Measurements from ENCODE around the gene RNF8.
A peak's percentile ranks its signal among the peaks of the same experiment; 100 is the strongest.
"Not testable (repeated sequence)": the region's sequence is repeated elsewhere in the genome, so short reads cannot be mapped to it uniquely, and the experiment has no call there.

RNF8 gene

DNA sequence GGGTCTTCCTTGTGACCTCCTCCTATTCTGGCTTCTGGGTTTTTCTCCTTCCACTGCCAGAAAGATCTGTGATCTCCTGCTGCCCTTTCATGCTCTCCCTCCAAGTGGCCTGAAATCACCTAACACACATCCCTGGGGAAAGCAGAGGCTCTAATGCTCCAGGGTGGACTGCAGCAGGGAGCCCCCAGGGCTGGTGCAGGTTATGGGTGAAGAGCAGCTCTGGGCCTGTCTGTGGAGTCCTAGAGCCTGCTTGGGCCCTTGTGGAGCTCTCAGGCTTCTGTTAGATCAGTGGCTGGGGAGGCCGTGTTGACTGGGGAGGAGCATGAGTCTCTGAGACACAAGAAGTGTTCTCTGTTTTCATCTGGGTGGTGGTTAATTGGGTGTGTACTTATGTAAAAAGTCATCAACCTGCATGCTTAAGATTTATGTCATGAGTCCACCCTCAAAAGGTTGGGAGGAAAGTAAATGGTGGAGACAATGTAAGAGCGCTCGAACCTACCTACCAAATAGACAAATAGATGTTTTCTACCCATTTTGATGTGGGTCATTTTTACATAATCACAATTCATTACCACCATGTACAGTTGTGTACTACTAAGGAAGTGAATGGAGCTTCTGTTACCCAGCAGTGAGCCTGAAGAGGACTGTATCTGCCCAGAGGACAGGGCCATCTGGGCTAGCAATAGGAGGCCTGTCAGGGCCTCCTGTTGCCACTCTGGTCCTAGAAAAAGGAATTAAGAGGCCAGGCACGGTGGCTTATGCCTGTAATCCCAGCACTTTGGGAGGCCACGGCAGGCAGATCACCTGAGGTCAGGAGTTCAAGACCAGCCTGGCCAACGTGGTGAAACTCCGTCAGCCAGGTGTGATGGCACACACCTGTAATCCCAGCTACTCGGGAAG is 32.0 kb upstream of the RNF8 start:
- no peak for DNase-seq

DNA sequence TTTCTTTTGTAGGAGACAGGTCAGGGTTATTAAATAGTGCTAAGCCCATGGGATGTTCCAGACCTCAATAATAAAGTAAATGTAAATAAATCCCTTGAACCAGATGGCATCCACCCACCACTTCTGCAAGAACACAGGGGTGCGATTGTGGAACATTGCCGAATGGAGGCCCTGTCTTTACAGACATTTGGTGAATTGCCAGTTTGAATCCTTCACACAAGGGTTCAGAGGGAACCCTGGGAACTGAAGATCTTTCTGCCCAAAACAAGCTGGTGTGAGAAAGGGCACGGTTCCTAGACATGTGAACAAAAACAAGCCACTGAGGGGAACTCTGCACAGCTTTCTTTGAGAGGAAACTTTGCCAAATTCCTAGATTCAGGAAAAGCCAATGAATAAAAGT is 30.2 kb upstream of the RNF8 start:
- DNase-seq, result no peak

DNA sequence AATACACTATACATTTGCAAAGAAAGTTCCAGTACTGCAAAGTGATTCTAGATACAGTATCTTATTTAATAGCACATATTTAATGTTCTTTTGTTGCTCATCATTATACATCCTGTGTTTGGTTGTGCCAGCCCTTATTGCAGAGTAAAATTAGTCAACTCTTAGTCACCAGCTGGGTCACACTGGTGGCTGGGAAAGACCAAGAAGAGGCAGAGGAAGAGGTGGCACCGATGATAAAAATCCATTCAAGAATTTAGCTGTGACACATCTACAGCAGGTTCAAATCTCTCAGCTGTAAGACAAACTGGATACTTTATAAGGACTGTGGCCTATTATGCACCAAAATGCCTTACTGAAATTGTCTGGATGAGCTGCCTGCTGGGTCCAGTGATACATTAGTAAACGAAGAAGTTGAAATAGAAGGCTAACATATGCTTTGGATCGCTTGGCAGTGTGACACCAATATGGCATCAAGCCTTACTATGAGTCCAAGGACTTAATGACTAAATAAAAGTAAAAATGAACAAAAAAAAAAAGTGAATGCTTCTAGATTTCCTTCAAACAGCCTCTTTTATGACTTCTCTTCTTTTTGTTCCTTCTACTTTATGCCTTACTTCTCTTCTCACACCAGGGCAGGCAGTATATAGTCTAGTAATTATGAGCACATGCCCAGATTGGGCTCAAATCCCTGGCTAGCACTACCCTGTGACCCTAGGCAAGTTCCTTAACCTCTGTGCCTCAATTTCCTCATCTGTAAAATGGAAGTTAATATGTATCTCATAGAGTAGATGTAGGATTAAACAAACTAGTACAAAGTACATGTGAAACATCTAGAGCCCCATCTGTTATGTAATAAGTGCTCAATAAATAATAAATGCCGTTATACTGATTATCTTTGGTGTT is 29.4 kb upstream of the RNF8 start:
- DNase-seq, result no peak

DNA sequence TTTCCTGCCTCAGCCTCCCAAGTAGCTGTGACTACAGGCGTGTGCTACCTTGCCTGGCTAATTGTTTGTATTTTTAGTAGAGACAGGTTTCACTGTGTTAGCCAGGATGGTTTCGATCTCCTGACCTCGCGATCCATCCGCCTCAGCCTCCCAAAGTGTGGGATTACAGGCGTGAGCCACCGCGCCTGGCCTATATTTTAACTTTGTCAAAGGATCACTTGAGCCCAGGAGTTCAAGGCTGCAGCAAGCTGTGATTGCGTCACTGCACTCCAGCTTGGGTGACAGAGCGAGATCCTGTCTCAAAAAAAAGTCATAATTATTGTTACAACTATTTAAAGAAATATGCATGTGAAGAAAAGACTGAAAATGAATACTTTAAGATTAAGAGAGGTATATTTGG is 23.4 kb upstream of the RNF8 start:
- not testable (repeated sequence) for DNase-seq

DNA sequence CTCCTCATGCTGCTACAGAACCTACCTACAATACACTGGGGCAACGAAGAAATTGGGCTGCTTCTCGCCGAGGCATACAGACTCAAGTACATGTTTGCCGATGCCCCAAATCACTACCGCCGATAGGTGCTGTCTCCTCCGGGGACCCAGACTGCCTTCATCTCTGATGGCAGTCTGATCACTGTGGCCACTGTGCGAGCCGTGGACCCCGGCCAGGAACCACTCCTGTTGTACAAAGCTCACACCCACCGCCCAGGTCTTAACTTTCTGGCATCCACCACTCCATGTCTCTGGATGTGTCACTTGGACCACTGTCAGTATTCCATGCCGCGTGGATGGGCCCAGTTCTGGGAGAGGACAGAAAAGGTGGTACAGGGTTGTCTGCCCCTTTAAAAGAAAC is 22.7 kb upstream of the RNF8 start:
- DNase-seq, result no peak

DNA sequence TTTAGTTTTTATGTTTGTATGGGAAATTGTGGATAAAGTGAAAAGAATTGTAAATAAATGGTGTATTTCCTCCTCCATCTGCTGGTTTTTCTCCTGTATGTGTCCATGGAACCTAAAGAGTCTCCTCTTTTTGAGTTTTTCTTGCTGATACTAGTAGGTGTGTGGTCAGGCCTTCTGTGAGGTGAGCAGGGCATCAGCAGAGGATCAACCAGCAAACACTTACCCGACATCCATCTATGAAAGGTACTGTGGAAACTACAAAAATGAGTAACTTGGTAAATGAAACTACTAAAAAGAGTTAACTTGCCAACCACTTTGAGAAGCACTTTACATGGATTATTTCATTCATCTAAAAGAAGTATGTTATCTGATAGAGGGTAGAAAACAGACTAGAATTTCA is 20.9 kb upstream of the RNF8 start:
- no peak for DNase-seq

DNA sequence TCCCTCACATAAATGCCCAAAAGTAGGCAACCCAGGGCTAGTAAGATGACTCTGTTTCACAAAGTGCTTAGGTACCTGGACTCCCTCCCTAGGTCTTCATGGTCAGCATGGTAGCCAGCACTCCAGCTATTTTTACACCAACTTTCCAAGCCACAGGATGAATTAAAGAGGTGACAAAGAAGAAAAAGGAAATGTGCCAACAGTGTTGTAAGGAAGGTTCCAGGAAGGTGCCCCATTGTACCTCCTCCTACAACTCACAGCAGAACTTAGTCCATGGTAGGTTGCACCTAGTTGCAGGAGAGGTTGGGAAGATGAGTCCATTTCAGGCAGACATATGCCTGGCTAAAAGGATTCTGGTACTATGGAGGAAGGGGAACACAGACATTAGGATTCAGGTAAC is 19.7 kb upstream of the RNF8 start:
- DNase-seq, result no peak

DNA sequence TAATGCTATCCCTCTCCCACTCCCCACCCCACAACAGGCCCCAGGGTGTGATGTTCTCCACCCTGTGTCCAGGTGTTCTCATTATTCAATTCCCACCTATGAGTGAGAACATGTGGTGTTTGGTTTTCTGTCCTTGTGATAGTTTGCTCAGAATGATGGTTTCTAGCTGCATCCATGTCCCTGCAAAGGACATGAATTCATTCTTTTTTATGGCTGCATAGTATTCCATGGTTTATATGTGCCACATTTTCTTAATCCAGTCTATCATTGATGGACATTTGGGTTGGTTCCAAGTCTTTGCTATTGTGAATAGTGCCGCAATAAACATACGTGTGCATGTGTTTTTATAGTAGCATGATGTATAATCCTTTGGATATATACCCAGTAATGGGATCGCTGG is 15.5 kb upstream of the RNF8 start:
- DNase-seq, result not testable (repeated sequence)

DNA sequence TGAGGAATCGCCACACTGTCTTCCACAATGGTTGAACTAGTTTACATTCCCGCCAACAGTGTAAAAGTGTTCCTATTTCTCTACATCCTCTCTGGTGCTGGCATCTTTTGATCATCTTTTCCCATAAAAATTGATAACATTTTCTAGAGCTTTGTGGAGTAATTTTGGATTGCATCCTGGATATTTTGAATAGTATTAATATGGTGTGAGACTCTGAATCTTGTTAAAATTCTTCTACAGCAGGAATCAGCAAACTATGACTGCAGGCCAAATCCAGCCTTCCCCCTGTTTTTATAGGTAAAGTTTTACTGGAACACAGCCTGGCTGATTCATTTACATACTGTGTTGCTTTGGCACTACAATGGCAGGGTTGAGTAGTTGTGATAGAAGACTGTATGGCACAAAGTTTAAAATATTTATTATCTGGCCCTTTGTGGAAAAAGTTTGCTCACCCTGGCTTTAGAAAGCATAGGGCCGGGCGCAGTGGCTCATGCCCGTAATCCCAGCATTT is 15.0 kb upstream of the RNF8 start:
- no peak for DNase-seq

DNA sequence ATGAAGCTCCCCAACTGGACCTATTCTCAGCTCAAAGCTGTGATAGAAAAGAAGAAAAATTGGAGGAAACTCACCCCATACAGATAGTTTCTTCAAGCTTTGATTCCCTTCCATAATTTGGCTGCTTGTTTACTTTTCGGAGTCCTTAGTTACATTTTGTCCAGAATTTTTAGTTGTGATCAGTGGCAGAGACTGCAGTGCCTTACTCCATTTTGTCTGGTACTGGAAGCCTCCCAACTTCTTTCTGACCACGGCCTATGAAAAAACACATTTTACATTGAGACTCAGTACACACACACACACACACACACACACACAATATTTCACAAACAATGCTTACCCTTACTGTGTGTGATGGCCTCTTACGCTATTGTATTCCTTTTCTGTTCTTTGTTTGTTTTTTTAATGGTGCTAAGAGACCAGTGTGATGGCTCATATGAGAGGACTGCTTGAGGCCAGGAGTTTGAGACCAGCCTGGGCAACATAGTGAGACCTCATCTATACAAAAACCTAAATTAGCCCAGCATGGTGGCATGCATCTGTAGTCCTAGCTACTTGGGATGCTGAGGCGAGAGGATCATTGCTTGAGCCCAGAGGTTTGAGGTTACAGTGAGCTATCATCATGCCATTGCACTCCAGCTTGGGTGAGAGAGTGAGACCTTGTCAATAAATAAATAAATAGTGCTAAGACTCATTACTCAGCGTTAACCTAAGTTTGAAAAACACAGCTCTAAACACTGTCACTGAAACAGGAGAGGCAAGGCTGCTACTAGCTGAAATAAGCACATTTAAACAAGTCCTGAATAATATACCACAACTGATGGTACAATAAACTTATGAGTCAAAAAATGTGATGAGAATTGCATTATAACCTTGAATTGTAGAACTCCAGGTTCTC is 13.8 kb upstream of the RNF8 start:
- DNase-seq, result no peak

DNA sequence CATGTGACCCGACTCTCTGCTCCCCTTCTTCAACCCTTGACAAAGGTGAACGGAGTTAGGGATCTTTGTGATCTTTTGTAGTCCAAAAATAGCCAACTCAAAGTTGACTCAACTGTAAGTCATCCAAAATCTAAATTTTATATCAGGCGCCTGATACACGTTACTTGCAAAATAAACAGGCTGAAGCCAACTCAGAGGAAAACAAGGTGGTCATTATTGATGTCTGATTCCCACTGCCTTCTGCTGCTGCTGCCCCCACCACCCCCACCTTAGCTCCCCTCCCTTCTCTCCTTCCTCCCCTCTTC is 13.2 kb upstream of the RNF8 start:
- no peak for DNase-seq

DNA sequence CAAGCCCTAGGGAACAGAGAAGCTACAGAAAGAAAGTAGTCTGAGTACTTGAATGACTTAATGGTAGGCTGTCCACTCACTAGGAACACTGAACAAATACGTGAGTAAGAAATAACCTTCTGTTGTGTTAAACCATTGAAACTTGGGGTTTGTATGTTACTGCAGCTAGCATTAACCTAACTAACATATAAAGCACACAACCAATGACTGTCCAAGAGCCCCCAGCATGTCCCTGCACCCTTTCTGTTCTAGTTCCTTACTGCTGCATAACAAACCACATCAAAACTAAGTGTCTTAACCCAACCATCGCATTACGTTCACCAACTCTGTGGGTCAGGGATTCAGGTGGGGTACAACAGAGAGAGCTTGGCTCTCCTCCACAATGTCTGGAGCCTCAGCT is 10.5 kb upstream of the RNF8 start:
- DNase-seq, result no peak

DNA sequence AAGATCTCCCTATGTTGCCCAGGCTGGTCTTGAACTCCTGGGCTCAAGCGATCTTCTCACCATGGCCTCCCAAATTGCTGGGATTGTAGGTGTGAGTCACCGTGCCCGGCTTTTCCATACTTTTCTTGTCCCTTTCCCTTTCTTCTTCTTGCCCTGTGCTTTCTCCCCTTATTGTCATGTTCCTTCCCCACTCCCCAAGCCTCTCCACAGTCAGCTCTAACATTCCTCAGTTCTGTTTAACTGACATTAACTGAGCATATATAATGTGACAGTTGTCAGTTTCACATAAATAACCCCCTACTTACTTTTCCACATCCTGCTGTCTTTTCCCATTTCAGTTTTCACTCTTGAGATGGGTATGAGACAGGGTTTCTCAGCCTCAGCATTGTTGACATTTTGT is 9.5 kb upstream of the RNF8 start:
- no peak for DNase-seq

DNA sequence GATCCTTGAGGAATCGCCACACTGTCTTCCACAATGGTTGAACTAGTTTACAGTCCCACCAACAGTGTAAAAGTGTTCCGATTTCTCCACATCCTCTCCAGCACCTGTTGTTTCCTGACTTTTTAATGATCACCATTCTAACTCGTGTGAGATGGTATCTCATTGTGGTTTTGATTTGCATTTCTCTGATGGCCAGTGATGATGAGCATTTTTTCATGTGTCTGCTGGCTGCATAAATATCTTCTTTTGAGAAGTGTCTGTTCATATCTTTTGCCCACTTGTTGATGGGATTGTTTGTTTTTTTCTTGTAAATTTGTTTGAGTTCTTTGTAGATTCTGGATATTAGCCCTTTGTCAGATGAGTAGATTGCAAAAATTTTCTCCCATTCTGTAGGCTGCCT is 8.0 kb upstream of the RNF8 start:
- not testable (repeated sequence) for DNase-seq

DNA sequence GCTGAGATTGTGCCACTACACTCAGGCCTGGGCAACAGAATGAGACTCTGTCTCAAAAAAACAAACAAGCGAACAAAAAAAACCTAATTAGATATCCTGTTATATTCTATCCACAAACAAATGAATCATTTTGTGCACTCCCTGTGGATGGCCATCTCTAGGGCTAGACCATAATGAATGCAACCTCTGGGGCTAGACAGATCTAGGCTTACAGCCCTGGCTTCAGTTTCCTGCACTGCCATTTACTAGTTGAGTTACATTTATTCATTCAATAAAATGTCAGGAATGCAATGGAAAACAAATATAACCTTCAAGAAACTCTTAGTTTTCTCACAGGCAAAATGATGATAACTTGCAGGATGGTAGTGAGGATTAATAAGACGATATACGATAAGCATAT is 6.6 kb upstream of the RNF8 start:
- no peak for DNase-seq

DNA sequence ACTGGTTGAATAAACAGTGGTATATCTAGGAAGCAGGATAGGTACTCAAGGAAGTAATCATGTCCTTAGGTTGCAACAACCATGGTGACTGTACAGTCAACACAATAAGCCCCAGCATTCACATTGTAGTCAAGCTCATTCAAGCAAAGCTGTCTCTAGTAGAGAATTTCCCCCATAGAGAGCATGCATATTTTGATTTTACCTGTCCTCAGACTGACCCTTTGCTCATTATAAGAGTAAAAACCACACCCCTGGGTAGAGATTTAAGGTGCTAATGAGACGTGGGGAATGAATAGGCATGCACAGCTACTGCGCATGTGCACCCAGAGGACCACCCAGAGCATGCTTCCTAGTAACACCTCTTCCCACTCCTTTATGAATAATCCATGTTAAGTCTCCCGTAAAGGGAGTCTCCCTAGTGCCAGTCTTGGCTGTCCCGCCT is 6.1 kb upstream of the RNF8 start:
- DNase-seq, result no peak

DNA sequence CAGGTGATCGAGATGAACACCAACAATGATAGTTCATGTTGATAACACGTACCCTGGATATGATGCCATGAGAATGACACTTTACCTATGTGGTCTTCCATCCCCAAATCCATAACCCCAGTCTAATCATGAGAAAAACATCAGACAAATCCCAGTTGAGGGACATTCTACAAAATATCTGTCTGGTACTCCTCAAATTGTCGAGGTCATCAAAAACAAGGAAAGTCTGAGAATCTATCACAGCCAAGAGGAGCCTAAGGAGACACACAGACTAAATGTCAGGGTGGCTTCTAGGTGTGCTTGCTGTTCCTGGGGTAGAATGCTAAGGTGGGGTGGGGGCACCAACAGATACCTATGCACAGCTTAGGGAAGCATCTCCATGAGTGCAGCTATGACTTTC is 2.8 kb upstream of the RNF8 start:
- no peak for DNase-seq

DNA sequence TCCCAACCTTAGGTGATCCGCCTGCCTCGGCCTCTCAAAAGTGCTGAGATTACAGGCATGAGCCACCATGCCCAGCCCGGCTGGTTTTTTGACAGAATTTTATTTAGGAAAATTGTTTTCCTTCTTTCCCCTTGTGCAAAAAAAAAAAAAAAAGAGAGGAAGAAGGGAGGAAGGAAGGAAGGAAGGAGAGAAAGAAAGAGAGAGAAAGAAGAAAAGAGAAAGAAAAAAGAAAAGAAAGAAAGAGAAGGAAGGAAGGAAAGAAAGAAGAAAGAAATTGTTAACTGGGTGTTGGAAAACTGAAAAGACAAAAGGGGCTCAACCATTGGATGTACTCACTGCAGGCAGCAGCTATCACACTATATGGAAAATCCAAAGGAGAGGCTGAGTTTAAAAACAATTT is 1.4 kb upstream of the RNF8 start:
- DNase-seq, result no peak

DNA sequence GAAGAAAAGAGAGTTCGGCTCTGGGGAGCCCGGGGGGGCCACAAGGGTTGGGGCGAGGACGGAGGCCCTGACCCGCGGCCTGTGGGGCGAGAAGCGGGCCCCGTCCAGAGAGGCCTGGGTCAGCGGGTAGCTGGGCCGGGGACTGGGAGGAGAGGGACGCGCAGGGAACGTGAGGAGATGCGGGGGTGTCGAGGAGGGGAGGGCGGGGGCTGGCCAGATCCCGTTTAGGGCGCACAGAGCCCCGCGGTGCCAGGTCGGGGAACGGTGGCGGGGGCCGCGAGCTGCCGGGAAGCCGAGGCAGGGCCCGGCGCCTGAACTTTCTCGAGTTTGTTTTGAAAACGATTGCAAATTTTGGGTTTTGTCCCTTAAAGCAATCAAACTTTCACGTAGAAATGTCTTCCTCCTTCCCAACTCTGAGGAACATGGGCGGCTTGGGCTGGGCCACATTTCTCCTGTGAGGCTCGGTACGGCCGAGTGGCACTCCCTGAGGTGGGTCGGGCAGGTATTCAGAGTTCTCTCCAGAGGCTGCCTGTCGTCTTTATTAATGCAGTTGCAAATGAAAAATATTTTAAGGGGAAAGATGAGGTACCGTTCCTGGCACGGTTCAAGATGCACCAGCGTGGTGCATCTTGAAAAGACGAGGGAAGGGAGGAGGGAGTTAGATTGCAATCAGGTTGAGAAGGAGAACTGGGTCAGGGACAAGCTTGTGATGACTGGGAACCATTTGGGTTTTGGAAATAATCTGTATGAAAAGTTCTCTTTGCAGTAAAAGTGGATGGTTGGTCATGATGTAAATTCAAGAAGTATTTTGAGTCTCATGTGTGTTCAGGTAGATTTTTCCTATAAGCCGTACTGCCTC is 972 bp downstream of the RNF8 start:
- DNase-seq, result peak; percentile 28

DNA sequence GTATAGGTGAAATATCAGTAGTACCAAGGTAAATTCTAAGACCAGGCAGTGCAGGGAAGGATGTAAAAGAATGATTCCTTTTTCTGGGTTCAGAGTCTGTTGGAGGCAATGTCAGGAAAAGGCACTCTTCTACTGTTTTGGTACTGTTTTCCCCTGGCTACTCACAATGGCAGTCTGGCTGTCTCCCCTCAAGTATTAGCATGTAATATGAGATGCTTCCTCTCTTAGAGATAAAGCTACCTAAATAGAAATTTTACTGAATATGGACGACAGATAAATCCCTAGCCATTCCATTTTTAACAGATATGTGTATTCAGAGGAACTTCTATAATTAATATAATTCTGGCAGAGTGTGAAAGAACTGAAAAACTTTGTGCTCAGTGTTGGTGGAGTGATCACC is 3.5 kb downstream of the RNF8 start:
- DNase-seq, result no peak

DNA sequence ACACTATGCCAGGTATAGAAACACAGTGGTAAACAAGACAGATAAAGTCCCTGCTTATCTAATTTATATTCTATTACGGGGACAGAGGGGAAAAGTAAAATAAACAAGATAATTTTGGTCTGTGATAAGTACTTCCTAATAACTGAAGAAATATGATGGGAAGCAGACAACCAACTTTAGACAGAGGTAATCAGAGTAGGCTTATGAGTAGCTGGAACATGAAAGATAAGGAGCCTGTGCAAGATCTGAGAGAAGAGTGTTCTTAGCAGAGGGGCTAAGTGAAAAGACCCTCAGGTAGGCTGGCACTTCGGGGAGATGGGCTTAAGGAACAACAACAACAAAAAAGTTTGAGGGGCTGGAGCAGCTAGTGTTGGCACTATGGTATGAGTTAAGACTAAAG is 4.1 kb downstream of the RNF8 start:
- DNase-seq, result no peak

DNA sequence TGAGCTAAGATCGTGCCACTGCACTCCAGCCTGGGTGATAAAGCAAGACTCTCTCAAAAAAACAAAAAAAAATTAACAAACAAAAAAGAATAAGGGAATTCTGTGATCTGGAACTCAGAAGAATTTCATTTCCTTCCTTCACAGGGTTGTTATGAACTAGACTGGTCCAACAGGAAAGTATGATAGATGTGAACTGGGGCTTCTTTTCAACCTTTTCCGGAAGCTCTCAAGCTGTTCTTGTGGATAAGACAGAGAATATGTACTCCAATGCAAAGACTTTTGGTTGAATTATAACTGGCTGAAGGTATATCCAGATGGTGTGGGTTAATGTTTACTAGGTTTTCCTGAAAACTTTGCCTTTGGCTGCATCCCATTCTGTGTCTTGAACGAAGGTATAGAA is 5.3 kb downstream of the RNF8 start:
- DNase-seq, result no peak
